ENCODE results near the gene GSTCD.
"Not testable (repeated sequence)": the region's sequence is repeated elsewhere in the genome, so short reads cannot be mapped to it uniquely, and the experiment has no call there.

Gene GSTCD

DNA sequence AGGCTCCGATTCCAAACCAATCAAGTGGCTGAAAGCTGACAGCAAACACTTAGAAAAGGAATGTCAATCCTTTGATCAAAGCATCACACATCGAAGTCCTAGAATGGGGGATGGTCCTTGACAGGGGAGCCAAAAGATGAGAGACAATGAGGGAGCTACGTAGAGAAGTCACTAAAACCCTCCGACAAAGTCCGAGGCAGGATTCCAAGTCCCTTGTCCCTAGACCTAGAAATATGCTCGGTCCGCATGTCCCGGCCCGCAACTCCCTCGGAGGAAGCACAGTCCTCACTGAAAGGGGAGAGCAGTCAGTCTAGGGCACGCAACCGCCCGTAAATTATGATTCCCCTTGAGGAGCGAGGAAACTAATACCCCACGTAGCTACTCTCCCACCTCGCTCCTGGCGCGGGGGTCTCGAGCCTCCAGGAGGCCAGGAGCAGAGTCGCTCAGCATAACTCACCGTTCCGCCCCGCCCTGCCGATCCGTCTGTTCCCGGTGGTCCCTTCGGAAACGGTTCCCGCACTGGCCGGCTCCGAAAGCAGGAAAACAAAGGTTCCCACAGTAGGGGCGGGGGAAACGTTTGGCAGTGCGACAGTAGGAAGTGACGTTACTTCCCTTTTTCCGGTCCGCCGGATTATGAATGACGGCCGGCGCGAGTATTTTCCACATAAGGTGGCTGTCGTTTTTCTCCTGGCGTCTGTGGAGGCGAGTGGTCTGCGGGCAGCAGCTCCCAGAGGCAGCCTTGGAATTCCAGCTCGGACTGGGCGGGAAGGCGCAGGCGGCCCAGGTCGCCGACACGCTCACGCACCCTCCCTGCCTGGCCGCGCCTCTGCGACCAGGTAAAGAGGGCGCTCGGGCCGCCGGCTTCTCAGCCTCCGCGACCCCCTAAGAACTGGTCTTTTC lies at the start of gene GSTCD, which contains the start of gene INTS12:
GSTCD (plus strand) TSS at position 604 of the 900 bp plus-strand sequence. CDS start 8,830 bp downstream, outside the sequence.
INTS12 (minus strand) TSS at position 509 of the 900 bp plus-strand sequence. CDS start 8,684 bp downstream, outside the sequence.
- peak; percentile 85 for DNase-seq

DNA sequence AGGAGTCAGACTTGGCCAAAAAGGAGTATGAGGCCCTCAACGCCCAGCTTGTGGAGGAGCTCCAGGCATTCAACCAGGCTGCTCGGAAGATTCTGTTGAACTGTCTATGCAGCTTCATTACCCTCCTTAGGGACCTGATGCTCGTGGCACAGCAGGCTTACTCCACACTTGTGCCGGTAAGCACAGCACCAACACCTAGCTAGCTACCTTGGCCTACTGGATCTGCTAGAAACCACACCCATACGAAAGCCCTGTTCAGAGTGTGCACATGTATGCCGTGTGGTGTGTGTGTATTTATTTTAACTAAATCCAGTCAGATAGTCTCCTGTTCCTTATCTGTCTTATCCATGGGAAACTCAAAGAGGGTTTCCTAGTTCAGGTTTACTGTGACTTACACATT lies 49.4 kb upstream of the GSTCD start:
- no peak for DNase-seq

DNA sequence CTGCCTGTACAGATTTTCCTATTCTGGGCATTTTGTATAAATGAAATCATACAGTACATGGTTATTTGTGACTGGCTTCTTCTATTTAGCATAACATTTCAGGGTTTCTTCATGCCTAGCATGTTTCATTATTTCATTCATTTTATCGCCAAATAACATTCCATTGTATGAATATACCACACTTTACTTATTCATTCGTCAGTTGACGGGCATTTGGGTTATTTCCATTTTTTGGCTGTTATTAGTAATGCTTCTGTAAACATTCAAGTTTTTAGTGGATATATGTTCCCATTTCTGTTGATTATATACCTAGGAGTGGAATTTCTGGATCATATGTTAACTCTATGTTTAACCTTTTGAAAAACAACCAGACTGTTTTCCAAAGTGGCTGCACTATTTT lies 47.6 kb upstream of the GSTCD start:
- no peak for DNase-seq

DNA sequence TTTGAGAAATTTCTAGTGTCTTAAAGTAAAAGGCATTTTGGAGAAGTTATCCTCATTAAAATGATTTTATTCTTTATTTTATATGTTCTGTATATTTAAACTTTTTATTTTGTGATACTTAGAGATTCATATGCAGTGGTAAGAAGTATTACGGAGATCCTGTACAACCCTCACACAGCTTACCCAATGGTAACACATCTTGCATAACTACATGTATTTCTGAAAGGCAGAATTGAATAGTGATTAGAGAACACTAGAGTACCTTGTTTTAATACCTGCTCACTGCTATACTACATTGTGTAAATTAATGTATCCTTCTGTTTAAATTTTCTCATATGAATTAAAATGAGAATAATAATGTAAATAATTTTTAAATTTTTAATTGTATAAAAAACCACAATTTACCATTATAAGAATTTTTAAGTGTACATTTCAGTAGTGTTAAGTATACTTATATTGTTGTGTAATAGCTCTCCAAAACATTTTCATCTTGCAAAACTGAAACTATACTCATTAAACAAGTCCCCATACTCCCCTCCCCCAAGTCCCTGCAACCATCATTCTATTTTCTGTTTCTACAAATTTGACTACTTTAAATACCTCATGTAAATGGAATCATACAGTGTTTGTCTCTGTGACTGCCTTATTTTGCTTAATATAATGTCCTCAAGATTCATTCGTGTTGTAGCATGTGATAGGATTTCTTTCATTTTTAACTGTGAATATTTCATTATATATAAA lies 45.5 kb upstream of the GSTCD start:
- no peak for DNase-seq

- DNase-seq: no peak
Measured at GRCh38 chr4:105666693-105667092, 41.9 kb upstream of the GSTCD start.

DNA sequence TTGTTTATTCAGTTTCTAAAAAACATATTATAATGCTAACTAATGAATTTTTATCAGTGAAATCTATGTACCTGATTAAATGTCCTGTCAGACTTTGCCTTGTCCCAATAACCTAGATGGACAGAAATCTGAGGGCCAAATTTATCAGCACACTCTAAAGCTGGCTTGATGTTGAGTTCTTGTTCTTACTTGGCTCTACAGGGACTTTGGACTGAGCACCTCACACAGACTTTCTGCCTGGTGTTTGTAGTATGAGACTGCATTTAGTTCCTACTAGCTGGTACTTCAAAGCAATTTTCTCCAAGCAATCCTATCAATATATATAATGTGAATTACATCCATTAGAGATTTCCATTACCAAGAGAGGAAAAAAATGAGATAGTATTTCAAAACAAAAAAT lies 37.9 kb upstream of the GSTCD start:
- DNase-seq: no peak

GRCh38 chr4:105671301-105671700 lies 37.3 kb upstream of the GSTCD start:
- no peak for DNase-seq

DNA sequence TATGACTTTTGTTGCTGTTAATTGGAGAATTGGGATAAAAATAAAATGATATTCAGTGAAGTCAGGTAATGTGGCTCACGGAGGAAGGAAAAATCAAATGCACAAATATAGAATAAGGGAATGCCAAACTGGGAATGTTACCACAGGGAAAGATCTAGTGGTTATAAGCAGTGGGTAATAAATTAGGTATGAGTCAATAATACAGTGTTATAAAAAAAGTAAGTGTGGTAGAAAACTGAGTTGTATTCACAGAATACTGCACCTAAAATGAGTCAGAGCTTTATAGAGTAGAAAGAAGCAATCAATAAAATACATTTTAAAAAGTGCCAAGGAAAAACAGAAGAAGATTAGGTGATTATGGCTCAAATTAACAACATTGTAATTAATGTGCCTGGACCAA lies 34.6 kb upstream of the GSTCD start:
- no peak for DNase-seq

DNA sequence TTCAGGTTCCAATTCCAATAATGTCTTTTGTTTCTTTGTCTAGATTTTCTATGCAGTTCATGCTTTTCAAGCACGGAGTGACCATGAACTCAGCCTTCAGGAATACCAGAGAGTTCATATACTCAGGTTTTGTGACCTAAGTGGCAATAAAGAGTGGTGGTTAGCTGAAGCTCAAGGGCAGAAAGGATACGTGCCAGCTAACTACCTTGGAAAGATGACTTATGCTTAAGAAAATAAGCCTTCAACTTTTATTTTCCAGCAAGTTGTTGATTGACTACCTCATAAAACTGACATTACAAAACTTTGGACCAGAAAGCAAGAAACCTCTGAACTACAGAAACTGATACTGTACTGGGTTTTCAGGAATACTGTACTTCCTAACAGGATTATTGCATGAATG lies 30.9 kb upstream of the GSTCD start:
- DNase-seq: no peak

GRCh38 chr4:105679186-105679585 lies 29.4 kb upstream of the GSTCD start:
- no peak for DNase-seq

GRCh38 chr4:105683038-105683437 lies 25.5 kb upstream of the GSTCD start:
- no peak for DNase-seq

DNA sequence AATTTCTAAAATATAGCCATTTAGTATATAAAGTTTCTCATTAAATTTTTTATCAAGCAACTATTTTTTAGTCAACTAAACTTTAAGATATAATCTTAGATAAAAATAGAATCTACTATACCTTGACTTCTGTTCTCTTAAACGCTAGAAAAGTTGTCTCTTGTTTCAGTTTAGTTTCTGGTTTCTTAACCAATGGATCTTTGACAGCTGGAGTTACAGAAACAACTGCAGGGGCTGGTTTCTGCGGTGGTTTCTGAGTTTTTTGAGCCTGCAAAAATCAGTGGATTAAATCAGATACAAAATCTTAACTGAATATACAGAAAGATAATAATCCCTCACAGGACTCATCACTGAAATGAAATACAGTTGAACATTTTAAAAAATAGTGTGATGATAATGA lies 22.0 kb upstream of the GSTCD start:
- DNase-seq: no peak

DNA sequence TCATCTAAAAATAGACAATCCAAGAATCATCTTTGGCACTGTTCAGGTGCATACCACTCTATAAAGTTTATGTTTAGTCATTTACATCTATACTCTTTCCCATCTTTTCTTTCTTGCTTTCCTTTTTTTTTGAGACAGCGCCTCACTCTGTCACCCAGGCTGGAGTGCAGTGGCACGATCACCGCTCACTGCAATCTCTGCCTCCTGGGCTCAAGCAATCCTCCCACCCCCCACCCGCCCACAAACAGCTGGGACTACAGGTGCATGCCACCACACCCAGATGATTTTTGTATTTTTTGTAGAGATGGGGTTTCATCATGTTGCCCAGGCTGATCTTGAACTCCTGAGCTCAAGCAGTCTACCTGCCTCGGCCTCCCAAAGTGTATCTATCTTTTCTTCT lies 13.8 kb upstream of the GSTCD start:
- DNase-seq: not testable (repeated sequence)

DNA sequence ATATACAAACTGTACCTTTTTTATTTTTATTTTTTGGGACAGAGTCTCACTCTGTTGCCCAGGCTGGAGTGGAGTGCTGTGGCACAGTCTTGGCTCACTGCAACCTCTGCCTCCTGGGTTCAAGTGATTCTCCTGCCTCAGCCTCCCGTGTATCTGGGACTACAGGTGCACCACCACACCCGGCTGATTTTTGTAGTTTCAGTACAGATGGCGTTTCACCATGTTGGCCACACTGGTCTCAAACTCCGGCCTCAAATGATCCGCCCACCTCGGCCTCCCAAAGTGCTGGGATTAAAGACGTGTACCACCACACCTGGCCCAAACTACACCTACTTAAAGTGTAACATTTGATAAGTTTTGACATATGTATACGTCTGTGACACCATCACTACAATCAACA lies 12.8 kb upstream of the GSTCD start:
- not testable (repeated sequence) for DNase-seq

DNA sequence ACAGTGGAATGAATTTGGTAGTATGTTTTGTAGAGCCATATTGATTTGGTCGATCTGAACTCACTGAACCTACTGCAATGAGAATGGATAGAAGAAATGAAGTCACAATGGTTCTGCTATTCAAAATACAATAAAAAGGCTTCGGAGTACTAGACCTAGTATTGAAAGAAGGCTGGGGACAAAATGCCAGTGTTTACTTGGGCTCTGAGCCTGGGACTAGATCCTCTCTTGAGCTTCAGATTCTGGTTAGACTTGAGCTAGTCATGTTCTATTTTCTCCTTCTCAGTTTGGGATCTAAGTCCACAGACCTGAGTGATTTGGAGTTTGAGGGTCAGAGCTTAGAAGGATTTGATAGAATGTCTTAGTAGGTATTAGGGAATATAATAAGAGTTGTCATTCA lies 10.0 kb upstream of the GSTCD start:
- DNase-seq: no peak

DNA sequence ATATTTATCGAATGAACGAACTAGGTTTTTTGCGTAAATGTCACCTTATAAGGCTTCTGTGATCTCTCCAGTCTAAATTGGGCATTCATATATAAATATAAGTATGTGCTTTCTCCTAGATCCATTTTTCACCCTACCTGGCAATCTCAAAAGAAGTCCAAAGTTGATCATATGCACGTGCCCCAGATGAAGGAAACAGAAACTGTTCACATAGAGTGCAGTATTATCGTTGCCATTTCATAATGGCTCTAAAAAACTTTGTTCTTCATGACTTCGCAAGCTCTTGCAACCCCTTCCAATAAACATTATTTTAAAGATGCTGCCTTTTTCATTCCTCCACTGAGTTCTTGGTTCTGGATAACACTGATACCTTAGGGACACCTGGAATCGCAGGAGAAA lies 803 bp upstream of the GSTCD start:
- DNase-seq: no peak

GRCh38 chr4:105709081-105709450 lies 482 bp downstream of the GSTCD start:
- DNase-seq: peak; percentile 3

GRCh38 chr4:105710012-105710600 lies 1.5 kb downstream of the GSTCD start:
- no peak for DNase-seq

DNA sequence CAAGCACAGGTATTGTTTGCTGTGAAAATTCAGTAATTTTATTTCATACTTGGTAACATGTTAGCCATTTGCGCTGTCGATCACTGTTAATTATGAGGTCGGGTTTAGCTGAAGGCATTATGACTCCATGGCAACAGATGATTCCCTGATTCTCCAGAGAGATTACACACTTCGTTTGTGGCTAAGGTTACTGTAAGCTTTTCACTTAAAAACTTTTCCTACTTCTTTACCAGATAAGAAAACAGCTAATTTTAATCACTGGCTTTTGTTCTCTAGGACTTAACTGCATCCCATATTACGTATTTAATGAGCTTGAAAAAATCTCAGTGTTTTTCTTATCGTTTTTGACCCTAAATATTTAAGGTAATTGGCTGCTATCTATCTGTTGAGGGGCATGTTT lies 2.1 kb downstream of the GSTCD start:
- DNase-seq: no peak

- no peak for DNase-seq
Measured at GRCh38 chr4:105712766-105713165, 4.2 kb downstream of the GSTCD start.

DNA sequence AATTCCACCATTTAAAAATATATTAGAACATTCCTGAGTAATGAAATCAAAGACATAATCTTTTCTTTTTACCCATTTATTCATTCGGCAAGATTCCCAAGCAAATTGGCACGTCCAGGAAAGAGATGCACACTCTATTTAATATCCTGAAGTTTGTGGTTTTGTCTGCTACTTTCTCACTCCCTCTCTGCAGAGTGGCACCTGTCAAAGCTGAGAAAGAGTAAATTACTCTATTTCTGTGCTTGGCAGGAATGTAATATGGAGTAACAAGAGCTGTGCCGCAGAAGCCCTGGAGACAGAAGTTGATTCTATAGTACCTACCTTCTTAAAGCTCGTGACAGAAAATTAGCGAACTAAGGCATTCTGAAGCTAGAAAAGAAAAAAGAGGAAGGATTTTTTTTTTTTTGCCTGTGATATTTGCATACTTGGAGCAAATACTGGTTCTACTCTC lies 5.5 kb downstream of the GSTCD start:
- DNase-seq: no peak

DNA sequence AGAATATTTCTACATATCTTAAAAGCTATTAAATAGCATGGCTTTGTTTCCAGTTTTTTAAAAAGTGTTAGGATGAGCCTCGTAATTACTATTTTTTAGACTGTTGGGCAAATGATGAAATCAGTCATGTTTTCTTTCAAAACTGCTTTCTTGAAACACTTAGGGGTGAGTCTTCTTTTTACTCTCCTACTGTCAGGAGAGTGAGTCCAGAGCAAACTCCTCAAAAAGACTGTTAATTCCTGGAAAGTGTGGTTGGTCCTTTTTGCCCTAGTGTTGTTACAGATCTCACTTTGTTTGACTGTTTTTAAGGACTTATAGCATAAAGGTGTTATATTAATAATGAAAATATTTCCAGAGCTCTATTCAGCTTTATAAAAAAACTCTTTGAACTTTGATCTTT lies 6.3 kb downstream of the GSTCD start:
- DNase-seq: no peak

- DNase-seq: no peak
Measured at GRCh38 chr4:105715692-105716278, 7.2 kb downstream of the GSTCD start.
